Endothelial cell of umbilical vein (primary cell): Measurements from ENCODE around the gene LENG9.

Experiments
- EZH2 ChIP-seq: IDR thresholded peaks from 2 replicates; pipeline ENCODE4 v1.6.1; 2012; ENCODE audit warnings: borderline replicate concordance, low read depth, mild to moderate bottlenecking, moderate library complexity, low read length, inconsistent platforms; ENCODE audit not compliant: severe bottlenecking
- MYC ChIP-seq: IDR thresholded peaks from one replicate; pipeline ENCODE4 v1.6.1; 2011; ENCODE audit warnings: mild to moderate bottlenecking, low read depth, low read length
- POLR2A ChIP-seq: IDR thresholded peaks from 2 replicates; pipeline ENCODE4 v1.6.1; 2012; ENCODE audit warnings: low read depth, mild to moderate bottlenecking, control low read depth, low read length
- POLR2AphosphoS5 ChIP-seq: IDR thresholded peaks from 2 replicates; pipeline ENCODE4 v1.6.1; 2012; ENCODE audit warnings: low read depth, mild to moderate bottlenecking, control low read depth, low read length, moderate library complexity; ENCODE audit not compliant: insufficient read depth
- TF ChIP-seq, protein P1 (sequence below), 2 donors: IDR thresholded peaks; 1 replicate in 1 of 2; 2 replicates in 1 of 2; pipeline ENCODE4 v1.5.1; 2011; ENCODE audit warnings: low read length in 2 of 2, mild to moderate bottlenecking in 2 of 2, moderate library complexity in 2 of 2, control low read depth in 1 of 2, inconsistent platforms in 1 of 2, low read depth in 1 of 2; ENCODE audit not compliant: insufficient read depth in 1 of 2; ENCODE audit errors: extremely low read depth in 1 of 2

DNA sequence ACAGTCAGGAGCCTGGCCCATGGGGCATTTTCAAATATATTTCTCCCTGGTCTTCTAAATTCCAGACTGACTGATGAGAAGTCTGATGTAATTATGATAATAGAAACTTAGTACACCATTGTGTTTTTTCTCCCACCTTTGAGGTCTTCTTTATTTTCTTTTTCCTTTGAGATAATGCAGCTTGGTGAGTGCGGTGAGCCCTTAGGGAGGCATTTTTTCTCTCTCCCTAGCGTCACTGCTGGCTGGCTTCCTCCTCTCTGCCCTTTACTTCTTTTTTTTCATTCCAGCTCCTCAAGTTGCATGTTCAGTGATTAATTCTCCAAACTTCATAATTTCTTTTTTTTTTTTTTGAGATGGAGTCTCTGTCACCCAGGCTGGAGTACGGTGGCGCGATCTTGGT, 22.3 kb upstream of the LENG9 start:
- TF ChIP-seq EZH2, result no peak
- TF ChIP-seq, protein P1, sequence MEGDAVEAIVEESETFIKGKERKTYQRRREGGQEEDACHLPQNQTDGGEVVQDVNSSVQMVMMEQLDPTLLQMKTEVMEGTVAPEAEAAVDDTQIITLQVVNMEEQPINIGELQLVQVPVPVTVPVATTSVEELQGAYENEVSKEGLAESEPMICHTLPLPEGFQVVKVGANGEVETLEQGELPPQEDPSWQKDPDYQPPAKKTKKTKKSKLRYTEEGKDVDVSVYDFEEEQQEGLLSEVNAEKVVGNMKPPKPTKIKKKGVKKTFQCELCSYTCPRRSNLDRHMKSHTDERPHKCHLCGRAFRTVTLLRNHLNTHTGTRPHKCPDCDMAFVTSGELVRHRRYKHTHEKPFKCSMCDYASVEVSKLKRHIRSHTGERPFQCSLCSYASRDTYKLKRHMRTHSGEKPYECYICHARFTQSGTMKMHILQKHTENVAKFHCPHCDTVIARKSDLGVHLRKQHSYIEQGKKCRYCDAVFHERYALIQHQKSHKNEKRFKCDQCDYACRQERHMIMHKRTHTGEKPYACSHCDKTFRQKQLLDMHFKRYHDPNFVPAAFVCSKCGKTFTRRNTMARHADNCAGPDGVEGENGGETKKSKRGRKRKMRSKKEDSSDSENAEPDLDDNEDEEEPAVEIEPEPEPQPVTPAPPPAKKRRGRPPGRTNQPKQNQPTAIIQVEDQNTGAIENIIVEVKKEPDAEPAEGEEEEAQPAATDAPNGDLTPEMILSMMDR (IDR thresholded peaks at IDR 0.05; ENCODE audit: extremely low read depth in 1 of 2, insufficient read depth in 1 of 2, low read depth in 1 of 2, low read length in 2 of 2), result no peak
- TF ChIP-seq POLR2A, result no peak
- TF ChIP-seq POLR2AphosphoS5, result no peak
- TF ChIP-seq MYC, result no peak
